B cell (primary cell): ENCODE measurements around the gene RNF150. TPM values are rescaled to one million over a fixed set of nuclear protein-coding genes. Genes with fewer than 3 reads are reported as not detected.

Experiments used
- polyA plus RNA-seq: library from polyadenylated mRNA; depleted of rRNA; stranded (reverse); fragments of >200 nt; gene quantifications from 2 replicates; pipeline ENCODE4 v1.2.3, GENCODE V29; 2012
- total RNA-seq, 2 donors: library from RNA; stranded (reverse); fragments of 120-200 nt in 1 of 2; gene quantifications; 1 replicate in 1 of 2; 2 replicates in 1 of 2; pipeline versions ENCODE4 v1.2.3 to v1.2.4, GENCODE V29; 2013 to 2022

Gene RNF150
- total and polyA plus RNA-seq, 2 donors (not counting 1 experiment from before 2014, with no cell fraction given), result not detected

Other genes starting within 250 kb of the RNF150 start
- gene ZNF330, start 87.4 kb upstream of the RNF150 start, total RNA-seq, result 29.4 and 36.7 TPM in 2 replicates
- gene ZNF330, start 87.4 kb upstream of the RNF150 start, polyA plus RNA-seq, result 16.5 and 39.9 TPM in 2 replicates